Uterus (tissue), 4 donors: Measurements from ENCODE around the gene JPH3. TPM values are rescaled to one million over a fixed set of nuclear protein-coding genes. Genes with fewer than 3 reads are reported as not detected.

Source experiments
- DNase-seq, 2 donors: peaks; one replicate each; pipeline ENCODE4 v3.0.0-alpha.2; 2019 to 2020
- H3K27ac ChIP-seq, 2 donors: fragments of 200-600 bp; sonication (generic); 1 replicate in 1 of 2; 2 replicates in 1 of 2; pipeline ENCODE4 v1.5.1; 2016 to 2018
- H3K27me3 ChIP-seq, 2 donors: fragments of 200-600 bp; sonication (generic); one replicate each; pipeline ENCODE4 v1.5.1; 2018 to 2019; ENCODE audit warnings: control low read depth in 1 of 2
- H3K36me3 ChIP-seq, 2 donors: fragments of 200-600 bp; sonication (generic); one replicate each; pipeline ENCODE4 v1.5.1; 2019; ENCODE audit warnings: control low read depth in 1 of 2
- H3K4me1 ChIP-seq, 2 donors: fragments of 200-600 bp; sonication (generic); one replicate each; pipeline ENCODE4 v1.5.1; 2018 to 2019; ENCODE audit warnings: control low read depth in 1 of 2
- H3K4me3 ChIP-seq, 2 donors: fragments of 200-600 bp; sonication (generic); 1 replicate in 1 of 2; 2 replicates in 1 of 2; pipeline ENCODE4 v1.5.1; 2018 to 2019; ENCODE audit warnings: mild to moderate bottlenecking in 1 of 2
- H3K9me3 ChIP-seq, 2 donors: fragments of 200-600 bp; sonication (generic); one replicate each; pipeline ENCODE4 v1.5.1; 2019; ENCODE audit warnings: control low read depth in 1 of 2
- POLR2A ChIP-seq, 2 donors: fragments of 450-650 bp; IDR thresholded peaks; one replicate each; pipeline ENCODE4 v1.6.1; 2016; ENCODE audit warnings: antibody characterized with exemption in 2 of 2, mild to moderate bottlenecking in 1 of 2, moderate library complexity in 1 of 2
- intact Hi-C: fragments of 100-400 bp; cut with DNase I; formaldehyde crosslinking; loops from one replicate; pipeline ENCODE4 v1.15.1; 2023; ENCODE audit warnings: low total_unique reads
- total RNA-seq, 4 donors: library from RNA; depleted of rRNA in 3 of 4; stranded (reverse); fragments of >200 nt in 3 of 4; gene quantifications; one replicate each; pipeline versions ENCODE4 v1.1.0 to v1.2.4, GENCODE V29; 2014 to 2023
- TF ChIP-seq, protein P1 (sequence below), 4 experiments: fragments of 200-600 bp in 2 of 4; fragments of 450-650 bp in 2 of 4; sonication (generic) in 2 of 4; IDR thresholded peaks; one replicate each; pipeline ENCODE4 v1.5.1; 2016 to 2019; ENCODE audit warnings: antibody characterized with exemption in 4 of 4, mild to moderate bottlenecking in 2 of 4, moderate library complexity in 1 of 4
- donor health status: DM: yes; HTN: yes; CAD: no.

Gene JPH3
- total RNA-seq, 4 donors from 2014 or later = 0.27 to 1.1 TPM; not detected in 2

DNA sequence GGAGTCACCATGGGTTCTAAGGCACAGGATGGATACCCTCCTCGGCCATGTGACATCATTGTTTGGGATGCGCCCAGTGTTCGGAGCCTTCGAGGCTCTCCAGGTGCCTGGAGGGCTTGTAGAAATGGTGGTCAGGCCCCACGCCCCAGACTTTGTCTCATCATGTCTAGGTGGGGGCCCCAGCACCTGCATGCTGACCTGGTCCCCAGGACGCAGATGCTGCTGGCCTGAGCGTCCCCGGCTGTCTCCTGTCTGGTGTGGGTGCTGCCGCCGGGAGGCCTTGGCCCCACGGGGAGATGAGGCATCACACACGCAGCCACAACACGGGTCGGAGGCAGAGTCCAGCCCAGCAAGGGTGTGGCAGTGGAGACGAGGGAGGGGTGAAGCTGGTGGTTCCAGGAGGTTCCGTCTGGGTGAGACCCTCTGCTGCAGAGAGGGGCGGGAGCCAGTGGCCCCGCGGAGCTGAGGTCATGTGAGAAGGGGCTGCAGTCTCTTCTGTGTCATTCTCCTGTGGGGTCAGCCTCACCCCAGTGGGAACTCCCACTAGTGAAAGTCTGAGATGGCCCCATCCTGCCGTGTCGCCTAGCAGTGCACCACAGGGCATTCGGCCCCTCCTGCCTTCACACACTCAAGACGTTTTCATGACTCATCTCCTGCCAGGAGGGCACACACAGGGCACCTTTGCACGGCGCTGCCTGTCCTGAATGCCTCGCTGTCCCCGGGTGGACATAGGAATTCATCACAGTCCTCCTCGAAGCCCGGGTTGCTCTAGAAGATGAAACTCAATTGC is 46.6 kb downstream of the JPH3 start:
- TF ChIP-seq, protein P1, sequence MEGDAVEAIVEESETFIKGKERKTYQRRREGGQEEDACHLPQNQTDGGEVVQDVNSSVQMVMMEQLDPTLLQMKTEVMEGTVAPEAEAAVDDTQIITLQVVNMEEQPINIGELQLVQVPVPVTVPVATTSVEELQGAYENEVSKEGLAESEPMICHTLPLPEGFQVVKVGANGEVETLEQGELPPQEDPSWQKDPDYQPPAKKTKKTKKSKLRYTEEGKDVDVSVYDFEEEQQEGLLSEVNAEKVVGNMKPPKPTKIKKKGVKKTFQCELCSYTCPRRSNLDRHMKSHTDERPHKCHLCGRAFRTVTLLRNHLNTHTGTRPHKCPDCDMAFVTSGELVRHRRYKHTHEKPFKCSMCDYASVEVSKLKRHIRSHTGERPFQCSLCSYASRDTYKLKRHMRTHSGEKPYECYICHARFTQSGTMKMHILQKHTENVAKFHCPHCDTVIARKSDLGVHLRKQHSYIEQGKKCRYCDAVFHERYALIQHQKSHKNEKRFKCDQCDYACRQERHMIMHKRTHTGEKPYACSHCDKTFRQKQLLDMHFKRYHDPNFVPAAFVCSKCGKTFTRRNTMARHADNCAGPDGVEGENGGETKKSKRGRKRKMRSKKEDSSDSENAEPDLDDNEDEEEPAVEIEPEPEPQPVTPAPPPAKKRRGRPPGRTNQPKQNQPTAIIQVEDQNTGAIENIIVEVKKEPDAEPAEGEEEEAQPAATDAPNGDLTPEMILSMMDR (IDR thresholded peaks at IDR 0.05) = no peak
- TF ChIP-seq POLR2A (IDR thresholded peaks at IDR 0.05) = no peak
- no peaks in the 10 kb centered on the region for H3K9me3 ChIP-seq
- no peak overlapping the region for H3K27ac ChIP-seq
- H3K27me3 ChIP-seq = no peaks in the 10 kb centered on the region
- no peak overlapping the region for H3K4me3 ChIP-seq
- no peaks in the 10 kb centered on the region for H3K36me3 ChIP-seq
- H3K4me1 ChIP-seq = no peaks in the 10 kb centered on the region
- DNase-seq = no peak
- intact Hi-C loops = no loop called here

DNA sequence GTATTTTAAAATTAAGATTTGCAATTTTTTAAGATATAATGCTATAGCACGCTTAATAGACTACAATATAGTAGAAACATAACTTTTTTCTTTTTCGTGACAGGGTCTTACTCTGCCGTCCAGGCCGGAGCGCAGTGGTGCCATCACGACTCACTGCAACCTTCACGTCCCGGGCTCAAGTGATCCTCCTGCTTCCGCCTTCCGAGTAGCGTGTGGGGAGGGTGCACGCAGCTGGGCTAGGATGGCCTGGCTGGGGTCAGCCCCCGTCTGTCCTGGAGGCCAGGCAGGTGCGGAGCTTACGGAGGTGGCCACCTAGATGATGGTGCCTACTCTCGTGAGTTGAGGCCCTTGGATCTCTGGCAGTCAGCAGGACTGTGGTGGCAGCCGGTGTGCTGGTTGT is 50.1 kb downstream of the JPH3 start:
- DNase-seq = no peak
- no peaks in the 10 kb centered on the region for H3K4me1 ChIP-seq
- no peaks in the 10 kb centered on the region for H3K36me3 ChIP-seq
- no peaks in the 10 kb centered on the region for H3K9me3 ChIP-seq
- no peak overlapping the region for H3K27ac ChIP-seq
- no peaks in the 10 kb centered on the region for H3K27me3 ChIP-seq
- no peak for TF ChIP-seq POLR2A (IDR thresholded peaks at IDR 0.05)
- TF ChIP-seq, protein P1 (IDR thresholded peaks at IDR 0.05) = no peak
- intact Hi-C loops = no loop called here
- H3K4me3 ChIP-seq = no peak overlapping the region

DNA sequence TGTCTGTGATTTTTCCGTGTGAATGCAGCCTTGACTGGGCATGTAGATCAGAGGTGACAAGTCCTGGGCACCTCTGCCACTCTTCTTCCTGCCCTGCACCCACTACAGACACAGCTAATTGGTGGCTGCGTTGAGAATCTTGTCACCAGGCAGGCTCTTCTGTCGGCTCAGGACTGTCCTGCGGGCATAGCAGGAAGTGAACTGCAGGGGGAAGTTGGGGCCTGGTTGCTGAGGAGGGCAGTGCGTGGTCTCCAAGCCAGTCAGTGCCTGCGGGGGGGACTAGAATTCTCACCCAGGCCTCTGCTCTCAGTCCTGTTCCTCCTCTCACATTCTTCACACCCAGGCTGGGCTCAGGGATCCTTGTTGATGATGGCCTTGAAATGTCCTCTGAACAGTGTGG is 50.5 kb downstream of the JPH3 start:
- no peak overlapping the region for H3K27ac ChIP-seq

DNA sequence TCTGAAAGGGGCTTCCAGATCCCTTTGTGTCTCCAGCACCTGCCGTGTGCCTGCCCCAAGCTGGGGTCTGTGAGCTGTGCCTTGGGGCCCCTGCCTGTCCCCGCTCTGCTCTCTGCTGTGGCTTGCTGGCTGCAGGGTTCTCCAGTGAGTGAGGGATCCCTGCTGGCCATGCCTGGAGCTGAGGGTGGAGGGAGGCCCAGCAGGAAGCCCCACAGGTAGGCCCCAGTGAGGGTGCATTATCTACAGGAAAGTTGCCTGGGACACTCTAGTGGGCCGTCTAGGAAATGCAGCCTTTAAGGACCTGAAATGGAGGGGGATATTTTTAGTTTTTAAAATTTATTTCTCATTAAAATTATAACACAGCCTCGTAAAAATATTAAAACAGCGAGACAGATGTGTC is 50.9 kb downstream of the JPH3 start:
- Histone ChIP-seq H3K36me3 (no peaks in the 10 kb centered on the region), H3K27ac (no peak overlapping the region), H3K27me3 (no peaks in the 10 kb centered on the region), H3K4me3 (no peak overlapping the region), H3K9me3 (no peaks in the 10 kb centered on the region), H3K4me1 (no peaks in the 10 kb centered on the region)
- TF ChIP-seq POLR2A (IDR thresholded peaks at IDR 0.05) = no peak
- TF ChIP-seq, protein P1 (IDR thresholded peaks at IDR 0.05) = no peak
- intact Hi-C loops = no loop called here
- DNase-seq = no peak

More for the DNA sequence above, 50.5 kb downstream of the JPH3 start:
- no peak for DNase-seq
- Histone ChIP-seq H3K9me3 (no peaks in the 10 kb centered on the region), H3K27me3 (no peaks in the 10 kb centered on the region), H3K4me3 (no peak overlapping the region), H3K36me3 (no peaks in the 10 kb centered on the region), H3K4me1 (no peaks in the 10 kb centered on the region)
- intact Hi-C loops = no loop called here
- TF ChIP-seq POLR2A (IDR thresholded peaks at IDR 0.05) = no peak
- TF ChIP-seq, protein P1 (IDR thresholded peaks at IDR 0.05) = no peak

GRCh38 chr16:87654826-87655225 is 52.5 kb downstream of the JPH3 start:
- DNase-seq = no peak
- Histone ChIP-seq H3K4me1 (no peaks in the 10 kb centered on the region), H3K36me3 (no peaks in the 10 kb centered on the region), H3K4me3 (no peak overlapping the region), H3K27me3 (no peaks in the 10 kb centered on the region), H3K9me3 (no peaks in the 10 kb centered on the region), H3K27ac (no peak overlapping the region)
- TF ChIP-seq POLR2A (IDR thresholded peaks at IDR 0.05) = no peak
- TF ChIP-seq, protein P1 (IDR thresholded peaks at IDR 0.05) = no peak
- intact Hi-C loops = no loop called here
